SK-N-SH treated with all-trans-retinoic acid at 6 μM for 48 hours (cell line): ENCODE data around the gene DAW1.

Source experiments
- ARNTL ChIP-seq: fragments of 450-650 bp; formaldehyde crosslinking; IDR thresholded peaks from 2 replicates; pipeline ENCODE4 v1.5.0; 2020; ENCODE audit warnings: low read depth, mild to moderate bottlenecking, moderate library complexity, borderline replicate concordance
- BACH2 ChIP-seq: fragments of 250-450 bp; sonication (Bioruptor Pico); IDR thresholded peaks from 2 replicates; pipeline ENCODE4 v1.9.0; 2021; ENCODE audit warnings: mild to moderate bottlenecking, borderline replicate concordance
- CREB5 ChIP-seq: fragments of 250-450 bp; sonication (Bioruptor Pico); IDR thresholded peaks from 2 replicates; pipeline ENCODE4 v1.5.1; 2020; ENCODE audit warnings: low read depth, mild to moderate bottlenecking, moderate library complexity
- ESRRG ChIP-seq: fragments of 250-450 bp; sonication (Bioruptor Pico); IDR thresholded peaks from 2 replicates; pipeline ENCODE4 v1.6.1; 2021; ENCODE audit warnings: mild to moderate bottlenecking
- GLIS3 ChIP-seq: fragments of 250-450 bp; sonication (Bioruptor Pico); IDR thresholded peaks from 2 replicates; pipeline ENCODE4 v1.5.0; 2020; ENCODE audit warnings: mild to moderate bottlenecking, moderate library complexity
- PATZ1 ChIP-seq: fragments of 250-450 bp; sonication (Bioruptor Pico); IDR thresholded peaks from 2 replicates; pipeline ENCODE4 v1.8.0; 2020; ENCODE audit warnings: mild to moderate bottlenecking, moderate library complexity, borderline replicate concordance
- POU6F1 ChIP-seq: fragments of 250-450 bp; sonication (Bioruptor Pico); IDR thresholded peaks from 2 replicates; pipeline ENCODE4 v1.8.0; 2021; ENCODE audit warnings: low read depth, mild to moderate bottlenecking, moderate library complexity, borderline replicate concordance
- PPARA ChIP-seq: fragments of 250-450 bp; sonication (Bioruptor Pico); IDR thresholded peaks from 2 replicates; pipeline ENCODE4 v1.5.0; 2020; ENCODE audit warnings: mild to moderate bottlenecking, borderline replicate concordance
- RARB ChIP-seq: fragments of 250-450 bp; sonication (Bioruptor Pico); IDR thresholded peaks from 2 replicates; pipeline ENCODE4 v1.8.0; 2021; ENCODE audit warnings: mild to moderate bottlenecking, moderate library complexity
- ZC3H10 ChIP-seq: fragments of 250-450 bp; sonication (Bioruptor Pico); IDR thresholded peaks from 2 replicates; pipeline ENCODE4 v1.5.1; 2021; ENCODE audit warnings: mild to moderate bottlenecking, moderate library complexity
- ZFP3 ChIP-seq: fragments of 250-450 bp; sonication (Bioruptor Pico); IDR thresholded peaks from 2 replicates; pipeline ENCODE4 v1.5.0; 2020; ENCODE audit warnings: mild to moderate bottlenecking, moderate library complexity
- ZNF565 ChIP-seq: fragments of 450-650 bp; formaldehyde crosslinking; conservative IDR thresholded peaks from 2 replicates; pipeline ENCODE4 v1.5.0; 2020; ENCODE audit warnings: low read depth, mild to moderate bottlenecking, moderate library complexity

- TF ChIP-seq ARNTL (CRISPR knock-in tag) (no peak), ESRRG (CRISPR knock-in tag) (no peak), PATZ1 (CRISPR knock-in tag) (no peak), RARB (no peak), ZC3H10 (no peak), GLIS3 (CRISPR knock-in tag) (no peak), ZNF565 (CRISPR knock-in tag) (no peak), POU6F1 (CRISPR knock-in tag) (no peak), ZFP3 (CRISPR knock-in tag) (no peak), CREB5 (CRISPR knock-in tag) (no peak), PPARA (CRISPR knock-in tag) (no peak), BACH2 (CRISPR knock-in tag) (no peak)
Measured at GRCh38 chr2:227834916-227835650, 36.3 kb upstream of the DAW1 start.
